Measurements from ENCODE around the gene ODC1. TPM values are rescaled to one million over a fixed set of nuclear protein-coding genes. Genes with fewer than 3 reads are reported as not detected.

The ODC1 gene
- total RNA-seq, 1 donor from 2014 or later: 34.9 TPM

- Histone ChIP-seq H3K4me3 (no peak overlapping the region), H3K4me1 (peaks cover 56% of the 10 kb centered on the region), H3K27ac (no peak overlapping the region), H3K27me3 (no peaks in the 10 kb centered on the region), H3K9me3 (no peaks in the 10 kb centered on the region), H3K36me3 (no peaks in the 10 kb centered on the region)
- no peak for DNase-seq (ENCODE audit: extremely low spot score in 2 of 2)
- TF ChIP-seq POLR2AphosphoS5 (IDR thresholded peaks at IDR 0.05; ENCODE audit: insufficient read depth in 1 of 2, low read depth in 1 of 2) (peak in 1 of 2 donors; percentile 43), CTCF (IDR thresholded peaks at IDR 0.05) (no peak)
- intact Hi-C loops (cut with DNase I): loop anchor here (5.0 kb wide), 1 partner anchor 100 kb away; the partner anchor contains the start of gene HPCAL1
These were observed 45.4 kb downstream of the ODC1 start for GRCh38 chr2:10402653-10403215.

GRCh38 chr2:10402062-10402585, 46.0 kb downstream of the ODC1 start:
- TF ChIP-seq POLR2AphosphoS5 (IDR thresholded peaks at IDR 0.05; ENCODE audit: insufficient read depth in 1 of 2, low read depth in 1 of 2) (no peak), CTCF (IDR thresholded peaks at IDR 0.05) (no peak), POLR2A (IDR thresholded peaks at IDR 0.05) (no peak)
- no peak overlapping the region for H3K27ac ChIP-seq
- no peak for DNase-seq (ENCODE audit: extremely low spot score in 2 of 2)
- peaks cover 56% of the 10 kb centered on the region for H3K4me1 ChIP-seq
- H3K36me3 ChIP-seq: no peaks in the 10 kb centered on the region
- no peaks in the 10 kb centered on the region for H3K9me3 ChIP-seq
- intact Hi-C loops (cut with DNase I): loop anchor here (5.0 kb wide), 1 partner anchor 100 kb away; the partner anchor contains the start of gene HPCAL1
- no peaks in the 10 kb centered on the region for H3K27me3 ChIP-seq
- H3K4me3 ChIP-seq: no peak overlapping the region

GRCh38 chr2:10400978-10401951, 46.9 kb downstream of the ODC1 start:
- H3K27me3 ChIP-seq: no peaks in the 10 kb centered on the region
- H3K4me1 ChIP-seq: peaks cover 48% of the 10 kb centered on the region
- TF ChIP-seq CTCF (IDR thresholded peaks at IDR 0.05): no peak
- no peak for TF ChIP-seq POLR2A (IDR thresholded peaks at IDR 0.05)
- TF ChIP-seq POLR2AphosphoS5 (IDR thresholded peaks at IDR 0.05; ENCODE audit: insufficient read depth in 1 of 2, low read depth in 1 of 2): no peak
- H3K4me3 ChIP-seq: no peak overlapping the region
- no peaks in the 10 kb centered on the region for H3K9me3 ChIP-seq
- DNase-seq (ENCODE audit: extremely low spot score in 2 of 2): no peak
- no peaks in the 10 kb centered on the region for H3K36me3 ChIP-seq
- H3K27ac ChIP-seq: peak overlapping the region; percentile 20
- intact Hi-C loops (cut with DNase I): loop anchor here (5.0 kb wide), 1 partner anchor 99 kb away; the partner anchor contains the start of gene HPCAL1

DNA sequence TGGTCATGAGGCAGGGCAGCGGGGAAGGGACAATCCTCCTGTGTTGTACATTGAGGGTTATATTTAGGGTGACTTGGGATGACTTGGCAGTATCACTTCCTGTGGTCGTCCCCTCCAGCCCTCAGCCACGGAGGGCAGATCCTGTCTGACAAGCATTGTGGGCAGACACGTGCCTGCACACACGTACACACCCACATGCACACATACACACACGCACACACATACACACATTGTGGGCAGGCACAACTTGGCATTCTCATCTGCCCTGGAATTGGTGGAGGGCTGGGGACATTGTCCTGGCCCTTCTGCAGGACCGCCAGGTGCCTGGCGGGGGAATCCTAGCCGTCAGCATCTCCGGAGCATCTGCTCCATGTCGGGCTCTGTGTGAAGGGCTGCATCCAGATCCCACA, 47.6 kb downstream of the ODC1 start:
- H3K27ac ChIP-seq: peak overlapping the region; percentile 20
- intact Hi-C loops (cut with DNase I): loop anchor here (5.0 kb wide), 1 partner anchor 98 kb away; the partner anchor contains the start of gene HPCAL1

DNA sequence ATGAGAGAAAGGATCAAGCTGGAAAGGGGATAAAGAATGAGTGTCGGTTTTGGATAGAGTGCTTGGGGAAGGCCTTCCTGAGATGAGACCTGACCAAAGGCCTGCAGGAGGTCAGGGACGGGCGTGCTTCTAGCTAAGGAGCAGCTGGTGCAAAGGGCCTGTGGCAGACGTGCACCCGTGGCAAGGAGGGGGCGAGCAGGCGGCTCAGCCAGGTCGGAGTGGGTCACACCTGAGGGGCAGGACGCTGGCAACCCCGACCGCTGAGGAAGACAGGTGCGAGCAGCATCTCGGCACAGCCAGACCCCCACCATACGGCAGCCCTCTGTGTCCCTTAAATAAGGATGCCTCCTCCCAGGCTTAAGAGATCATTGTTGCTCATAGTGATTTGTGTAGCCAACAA, 48.1 kb downstream of the ODC1 start:
- no peak for DNase-seq (ENCODE audit: extremely low spot score in 2 of 2)
- H3K27me3 ChIP-seq: no peaks in the 10 kb centered on the region
- peaks cover 38% of the 10 kb centered on the region for H3K4me1 ChIP-seq
- H3K36me3 ChIP-seq: no peaks in the 10 kb centered on the region
- TF ChIP-seq POLR2AphosphoS5 (IDR thresholded peaks at IDR 0.05; ENCODE audit: insufficient read depth in 1 of 2, low read depth in 1 of 2) (no peak), POLR2A (IDR thresholded peaks at IDR 0.05) (no peak), CTCF (IDR thresholded peaks at IDR 0.05) (no peak)
- H3K4me3 ChIP-seq: no peak overlapping the region
- peak overlapping the region; percentile 1 for H3K27ac ChIP-seq
- H3K9me3 ChIP-seq: no peaks in the 10 kb centered on the region
- intact Hi-C loops (cut with DNase I): loop anchor here (5.0 kb wide), 1 partner anchor 98 kb away; the partner anchor contains the start of gene HPCAL1

More for the DNA sequence above, 47.6 kb downstream of the ODC1 start:
- no peaks in the 10 kb centered on the region for H3K27me3 ChIP-seq
- no peak for DNase-seq (ENCODE audit: extremely low spot score in 2 of 2)
- no peaks in the 10 kb centered on the region for H3K36me3 ChIP-seq
- H3K4me1 ChIP-seq: peaks cover 43% of the 10 kb centered on the region
- H3K4me3 ChIP-seq: no peak overlapping the region
- H3K9me3 ChIP-seq: no peaks in the 10 kb centered on the region
- TF ChIP-seq POLR2A (IDR thresholded peaks at IDR 0.05) (no peak), POLR2AphosphoS5 (IDR thresholded peaks at IDR 0.05; ENCODE audit: insufficient read depth in 1 of 2, low read depth in 1 of 2) (peak in 1 of 2 donors; percentile 41)
